ENCODE data around the gene VPS35L.

The VPS35L gene

DNA sequence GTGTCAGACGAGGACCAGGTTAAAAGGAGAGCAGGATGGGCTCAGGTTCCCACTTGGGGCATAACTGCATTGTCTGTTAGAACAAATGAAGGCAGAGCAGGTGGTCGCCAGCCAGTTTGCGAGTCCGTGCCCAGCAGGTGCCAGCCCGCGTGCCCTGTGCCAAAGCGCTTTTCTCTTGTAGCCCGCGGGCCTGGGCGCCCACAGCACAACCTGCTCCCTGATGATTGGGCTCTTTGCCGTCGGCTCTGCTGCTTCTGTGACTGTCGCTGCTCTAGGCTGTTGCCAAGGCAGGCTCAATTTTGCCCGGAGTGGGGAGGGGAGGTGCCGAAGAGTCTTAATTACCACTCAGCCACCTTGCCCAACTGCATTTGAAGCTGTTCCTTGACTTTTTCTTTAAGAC, 141.5 kb downstream of the VPS35L start:
- DNase-seq: peak; percentile 69

DNA sequence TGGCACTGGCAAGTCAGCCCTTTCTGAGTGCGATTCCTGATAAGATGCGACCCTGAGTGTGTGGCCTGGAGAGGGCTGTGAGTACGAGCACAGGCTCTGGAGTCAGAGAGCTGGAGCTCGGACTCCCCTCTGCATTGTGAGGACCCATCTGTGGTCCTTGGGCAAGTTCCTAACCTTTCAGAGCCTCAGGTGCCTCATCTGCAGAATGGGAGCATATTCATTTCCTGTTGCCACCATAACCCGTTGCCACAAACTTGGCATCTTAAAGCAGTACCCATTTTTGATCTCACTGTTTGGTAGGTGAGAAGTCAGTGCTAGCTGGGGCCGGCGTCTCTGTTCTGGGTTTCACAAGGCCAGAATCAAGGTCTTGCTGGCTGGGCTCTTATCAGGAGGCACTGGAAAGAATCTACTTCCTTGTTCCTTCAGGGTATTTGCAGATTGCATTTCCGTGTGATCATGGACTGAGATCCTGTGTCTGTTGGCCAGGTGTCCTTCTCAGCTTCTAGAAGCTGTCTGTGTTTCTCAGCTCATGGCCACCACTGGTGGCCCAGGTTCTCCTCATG, 142.3 kb downstream of the VPS35L start:
- DNase-seq: peak; percentile 22

DNA sequence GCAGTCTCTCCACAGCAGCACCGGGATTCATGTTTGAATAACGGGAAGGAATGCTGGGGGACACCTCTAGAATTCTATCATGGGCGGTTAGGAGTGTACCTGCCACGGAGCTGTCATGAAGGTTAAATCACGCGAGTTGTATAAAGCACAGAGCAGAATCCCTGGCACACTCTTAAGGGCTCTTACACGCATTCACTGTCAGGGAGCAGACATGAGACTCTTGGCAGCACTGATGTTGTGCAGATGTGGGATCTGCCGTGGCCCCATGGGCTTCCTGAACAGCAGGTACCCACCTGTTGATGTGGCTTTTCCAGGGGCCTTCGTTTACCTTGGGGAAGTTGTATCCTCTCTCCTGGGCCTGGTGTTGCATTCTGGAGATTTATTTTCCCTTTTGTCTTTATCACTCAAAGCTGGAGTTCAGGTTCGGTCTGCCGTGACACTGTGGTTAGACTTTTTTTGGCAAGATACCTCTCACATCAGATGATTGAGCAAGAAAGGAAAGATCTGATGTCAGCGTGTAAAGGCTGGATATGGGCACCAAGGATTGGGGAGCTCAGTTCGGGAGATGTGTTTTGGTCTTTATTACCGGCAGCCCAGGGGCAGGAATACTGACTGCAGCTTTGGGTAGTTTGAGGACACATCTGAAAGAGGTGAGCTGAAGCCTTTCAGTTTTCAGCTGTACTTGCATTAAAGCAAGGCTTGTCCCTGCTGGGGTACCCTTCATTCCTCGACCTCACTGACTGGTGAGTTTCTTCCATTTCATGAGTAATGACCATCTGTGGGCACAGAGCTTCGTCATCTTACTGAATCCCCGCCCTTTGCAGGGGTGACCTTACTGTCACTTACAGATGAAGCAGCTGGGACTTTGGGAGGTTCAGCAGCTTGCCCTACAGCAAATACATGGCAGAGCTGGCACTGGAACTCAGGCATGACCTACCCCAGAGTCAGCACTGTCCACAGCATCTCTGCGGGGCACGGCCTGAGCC, 143.3 kb downstream of the VPS35L start:
- no peak for DNase-seq

DNA sequence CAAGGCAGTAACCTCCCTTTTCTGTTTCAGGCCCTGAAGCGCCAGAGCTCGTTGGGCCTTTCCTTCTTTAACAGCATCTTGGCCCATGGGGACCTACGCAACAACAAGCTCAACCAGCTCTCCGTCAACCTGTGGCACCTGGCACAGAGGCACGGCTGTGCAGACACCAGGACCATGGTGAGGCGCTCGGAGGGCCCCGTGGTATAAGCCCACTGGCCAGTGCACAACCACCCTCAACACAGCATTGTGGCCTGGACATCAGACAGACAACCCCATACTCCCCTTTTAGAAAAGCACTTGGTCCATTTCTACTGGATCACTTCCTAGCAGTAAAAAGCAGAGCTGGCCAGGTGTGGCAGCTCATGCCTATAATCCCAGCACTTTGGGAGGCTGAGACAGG, 144.0 kb downstream of the VPS35L start:
- no peak for DNase-seq

DNA sequence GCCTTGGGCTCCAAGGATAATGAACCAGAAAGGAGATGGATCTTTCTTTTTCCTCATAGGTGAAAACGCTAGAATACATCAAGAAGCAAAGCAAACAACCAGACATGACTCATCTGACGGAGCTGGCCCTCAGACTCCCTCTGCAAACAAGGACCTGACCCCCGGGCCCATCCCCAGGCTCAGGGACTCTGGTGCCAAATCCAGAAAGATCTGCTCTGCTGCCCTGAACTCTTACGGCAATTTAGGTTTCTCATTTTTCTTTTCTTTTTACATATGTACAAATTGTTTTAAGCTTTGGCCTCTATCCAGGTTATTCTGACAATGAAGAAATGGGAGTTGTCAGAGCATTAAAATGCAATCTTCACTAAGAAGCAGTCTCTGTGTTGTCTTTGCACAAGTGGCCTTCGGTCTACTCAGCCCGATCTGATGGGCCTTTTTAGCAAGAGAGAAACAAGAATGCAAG, 144.8 kb downstream of the VPS35L start:
- peak; percentile 78 for DNase-seq

DNA sequence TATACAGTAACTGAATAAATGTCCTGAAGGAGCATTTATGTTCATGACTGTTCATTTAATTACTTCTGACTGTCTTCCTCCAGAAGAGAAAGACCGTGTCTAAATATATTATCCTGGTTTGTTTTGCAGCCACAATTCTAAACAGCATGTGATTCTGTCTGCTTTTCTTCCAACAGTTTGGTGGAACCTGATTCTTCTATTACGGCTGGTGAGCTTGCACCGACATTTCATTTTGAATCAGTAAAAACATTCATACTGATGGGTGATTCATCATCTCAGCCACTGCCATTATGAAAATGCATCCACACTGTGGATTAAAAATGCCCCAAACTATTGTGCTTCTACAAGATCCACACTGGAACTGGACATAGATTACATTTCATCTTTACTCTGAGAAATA, 145.6 kb downstream of the VPS35L start:
- no peak for DNase-seq

DNA sequence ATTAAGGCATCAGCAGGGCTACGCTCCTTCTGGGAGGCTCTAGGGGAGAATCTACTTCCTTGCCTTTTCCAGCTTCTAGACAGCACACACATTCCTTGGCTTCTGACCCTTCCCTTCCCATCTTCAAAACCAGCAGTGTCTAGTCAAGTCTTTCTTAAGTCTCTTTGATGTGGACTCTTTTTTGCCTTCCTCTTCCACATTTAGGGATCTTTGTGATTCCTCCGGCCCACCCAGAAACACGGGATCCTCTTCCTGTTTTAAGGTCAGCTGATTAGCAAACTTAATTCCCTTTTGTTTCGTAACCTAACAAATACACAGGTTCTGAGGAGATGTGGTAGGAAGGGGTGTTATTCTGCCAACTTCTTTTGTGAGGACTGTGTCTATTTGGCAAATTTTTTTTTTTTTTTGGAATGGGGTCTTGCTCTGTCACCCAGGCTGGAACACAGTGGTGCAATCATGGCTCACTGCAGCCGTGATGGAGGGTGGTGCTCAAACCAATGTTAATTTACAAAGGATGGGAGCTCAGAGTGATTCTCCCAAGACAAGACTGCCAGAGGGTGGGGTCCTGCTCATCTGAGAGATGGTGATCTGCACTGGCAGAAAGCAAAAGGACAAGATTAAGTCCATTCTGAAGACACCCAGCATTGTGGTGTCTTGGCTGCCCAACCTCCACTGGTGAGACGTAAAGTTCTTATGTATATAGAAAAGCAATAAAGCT, 147.8 kb downstream of the VPS35L start:
- DNase-seq: no peak

DNA sequence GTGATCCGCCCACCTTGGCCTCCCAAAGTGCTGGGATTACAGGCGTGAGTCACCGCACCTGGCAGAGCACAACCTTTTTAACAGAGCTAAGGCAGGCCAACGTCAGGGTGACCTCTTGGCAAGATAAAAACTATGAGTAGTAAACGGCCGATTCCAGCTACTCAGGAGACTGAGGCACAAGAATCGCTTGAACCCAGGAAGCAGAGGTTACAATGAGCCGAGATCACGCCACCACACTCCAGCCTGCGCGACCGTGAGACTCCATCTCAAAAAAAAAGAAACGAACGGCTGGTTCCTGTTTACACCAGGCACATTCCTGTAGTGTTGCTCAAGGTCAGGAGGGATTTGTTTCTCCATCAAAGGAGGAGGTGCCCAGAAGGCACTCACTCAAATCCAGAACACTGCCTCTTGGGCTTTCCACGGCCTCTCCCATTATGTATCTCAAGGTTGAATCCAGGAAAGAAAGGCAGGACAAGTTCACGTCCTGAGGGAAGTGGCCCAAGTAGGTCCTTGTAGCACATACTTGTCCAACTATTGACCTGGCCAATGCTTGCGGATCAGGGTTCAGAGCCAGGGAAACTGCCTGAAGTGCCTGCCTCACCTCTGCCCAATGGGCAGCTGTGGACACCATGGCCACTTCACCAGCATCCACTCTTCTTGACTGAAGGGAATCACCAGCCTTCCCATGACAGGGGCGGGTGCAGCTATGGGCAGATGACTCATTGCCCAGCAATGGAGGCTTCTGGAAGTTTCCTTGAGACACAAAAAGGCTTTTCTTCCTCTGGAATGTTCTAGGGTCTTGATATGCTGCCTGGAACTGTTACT, 149.0 kb downstream of the VPS35L start:
- no peak for DNase-seq

DNA sequence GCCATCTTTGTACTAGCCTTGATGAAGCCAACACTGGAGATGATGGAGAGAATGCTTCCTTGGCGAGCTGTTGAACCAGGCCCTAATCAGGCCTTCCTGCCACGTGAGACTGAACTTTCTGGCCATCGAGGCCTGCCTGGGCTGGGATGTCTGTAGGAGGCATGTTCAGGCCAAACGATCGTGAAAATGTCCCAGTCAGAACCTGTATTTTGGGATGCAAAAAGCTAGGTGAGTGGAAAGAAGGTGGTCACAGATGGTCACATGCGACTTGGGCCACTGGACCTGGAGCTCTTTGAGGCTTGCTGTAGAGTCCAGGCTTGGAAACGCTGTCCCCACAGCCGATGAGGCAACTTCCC, 149.6 kb downstream of the VPS35L start:
- no peak for DNase-seq

DNA sequence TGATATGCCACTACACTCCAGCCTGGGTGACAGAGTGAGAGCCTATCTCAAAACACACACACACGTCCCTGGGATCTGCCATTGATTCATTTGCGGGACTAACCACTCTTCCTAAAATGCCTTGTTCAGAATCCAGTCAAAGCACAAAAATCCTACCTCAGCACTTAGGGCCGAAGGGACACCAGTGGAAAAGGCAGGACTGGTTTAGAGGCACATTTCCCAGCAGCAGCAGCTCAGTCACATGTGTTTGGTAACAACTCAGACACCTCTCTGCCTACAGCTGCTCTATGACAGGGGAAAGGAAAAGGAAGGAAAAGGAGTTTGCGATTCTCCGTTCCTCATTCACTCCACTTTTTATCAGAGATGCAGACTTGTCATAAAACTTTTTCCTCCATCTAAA, 150.3 kb downstream of the VPS35L start:
- no peak for DNase-seq

DNA sequence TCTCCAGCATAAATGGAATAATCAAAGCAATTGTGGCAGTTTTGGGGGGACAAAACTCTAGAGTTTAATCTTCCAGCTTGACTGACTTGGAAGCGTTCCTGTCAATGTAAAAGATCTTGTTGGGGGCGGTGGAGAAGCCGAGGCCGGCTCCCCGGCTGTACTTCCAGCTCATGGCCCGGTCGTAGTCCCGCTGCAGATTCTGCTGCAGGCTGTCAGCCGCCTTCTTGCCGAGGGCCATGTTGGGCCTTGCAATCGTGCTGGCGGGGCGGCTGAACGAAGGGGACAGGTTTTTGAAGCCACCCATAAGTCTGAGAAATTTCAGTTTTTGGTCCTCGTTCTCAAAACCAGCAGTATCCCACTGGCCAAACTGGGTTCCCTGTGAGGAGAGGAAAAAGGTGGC, 151.3 kb downstream of the VPS35L start:
- no peak for DNase-seq

DNA sequence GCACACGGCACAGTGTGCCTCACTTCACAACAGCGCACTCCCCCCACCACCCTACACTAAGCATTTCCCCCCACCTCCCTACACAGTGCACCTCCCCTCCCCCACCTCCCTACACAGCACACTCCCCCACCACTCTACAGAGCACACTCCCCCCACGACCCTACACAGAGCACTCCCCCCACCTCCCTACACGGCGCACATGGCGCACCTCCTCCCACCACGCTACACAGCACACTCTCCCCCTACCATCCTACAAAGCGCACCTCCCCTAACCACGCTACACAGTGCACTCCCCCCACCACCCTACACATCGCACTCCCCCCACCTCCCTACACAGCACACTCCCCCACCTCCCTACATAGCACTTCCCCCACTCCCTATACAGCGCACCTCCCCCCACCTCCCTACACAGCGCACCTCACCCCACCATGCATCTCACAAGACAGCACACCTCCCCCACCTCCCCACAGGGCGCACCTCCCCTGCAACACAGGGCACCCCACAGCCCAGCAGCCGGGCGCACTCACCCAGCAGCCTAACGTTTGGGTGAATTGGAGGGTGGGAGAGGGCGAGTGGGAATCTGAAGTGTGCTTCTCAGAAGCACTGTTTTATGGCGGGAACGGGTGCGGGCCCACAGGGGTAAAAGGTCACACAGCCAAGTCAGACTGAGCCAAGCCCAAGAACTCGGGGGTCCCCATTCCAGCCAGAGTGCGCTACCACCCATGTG, 152.2 kb downstream of the VPS35L start:
- DNase-seq: no peak

DNA sequence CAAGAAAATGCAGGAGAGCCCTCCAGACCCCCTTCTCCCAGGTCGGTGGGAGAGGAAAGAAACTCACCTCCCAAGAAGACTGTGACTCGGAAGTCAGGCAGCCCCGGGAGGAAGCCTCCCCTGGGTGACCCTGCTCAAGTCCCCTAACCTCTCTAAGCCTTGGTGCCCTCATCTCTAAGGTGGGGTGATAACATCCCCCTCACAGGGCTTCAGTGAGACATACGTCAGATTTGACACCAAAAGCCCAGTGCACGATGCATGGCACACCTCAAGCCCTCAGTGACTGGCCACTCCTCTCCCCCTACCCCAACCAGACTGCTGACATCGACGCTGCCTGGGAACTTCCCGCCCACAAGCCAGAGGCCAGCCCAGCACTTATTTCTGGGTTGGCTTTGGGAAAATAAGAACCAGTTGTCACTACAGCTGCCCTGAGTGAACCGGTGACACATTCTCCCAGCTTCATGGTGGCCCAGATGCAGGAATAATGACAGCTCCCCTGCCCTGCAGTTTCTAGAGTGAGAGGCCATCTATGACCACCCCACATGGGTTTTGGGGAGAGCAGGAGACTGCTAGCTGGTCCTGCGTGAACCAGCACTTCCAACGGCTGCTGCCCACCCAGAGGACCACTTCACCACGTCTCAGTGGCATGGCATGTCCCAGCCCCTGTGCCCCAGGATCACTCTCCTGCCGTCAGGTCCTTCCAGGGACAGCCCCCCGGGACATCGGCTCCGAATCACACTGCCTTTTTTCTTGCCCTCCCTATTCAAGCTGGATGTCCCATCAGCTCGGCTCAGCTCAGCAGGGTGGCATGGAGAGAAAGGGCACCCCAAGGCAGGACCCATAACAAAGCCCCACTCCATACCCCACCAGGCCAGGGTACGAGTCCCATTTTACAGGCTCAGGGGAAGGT, 153.0 kb downstream of the VPS35L start:
- no peak for DNase-seq

DNA sequence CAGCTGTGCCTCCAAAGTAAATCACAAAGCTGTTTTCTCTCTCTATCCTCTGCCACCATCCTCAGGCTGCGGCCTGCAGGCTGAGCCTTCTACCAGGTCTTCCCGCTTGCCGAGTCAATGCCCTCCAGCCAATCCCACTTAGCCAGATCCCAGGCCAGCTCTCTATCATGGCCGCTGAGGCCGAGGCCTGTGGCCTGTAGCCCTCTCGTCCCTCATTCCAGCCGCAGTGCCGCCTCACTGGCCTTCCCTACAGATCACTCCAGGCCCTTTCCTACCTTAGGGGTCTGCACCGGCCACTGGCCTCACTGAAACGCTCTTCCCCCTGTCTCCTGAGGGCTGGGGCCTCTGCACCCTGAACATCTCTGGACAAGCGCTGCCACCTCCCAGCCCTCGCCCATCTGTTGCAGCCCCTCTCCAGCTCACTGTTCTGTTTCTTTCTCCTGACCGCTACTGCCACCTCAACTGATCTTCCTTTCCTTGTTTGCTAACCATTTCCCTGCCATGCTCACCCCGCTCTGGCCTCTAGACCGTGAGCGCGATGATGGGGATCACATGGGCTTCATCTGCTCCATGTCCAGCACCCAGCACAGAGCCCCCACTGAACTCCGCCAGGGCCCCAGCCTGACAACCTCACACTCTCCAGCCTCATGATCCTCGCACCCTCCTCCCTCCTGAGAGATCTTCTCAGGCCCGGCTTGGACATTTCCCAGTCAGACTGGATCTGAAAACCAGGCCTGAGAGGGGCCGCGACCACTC, 154.1 kb downstream of the VPS35L start:
- DNase-seq: no peak

DNA sequence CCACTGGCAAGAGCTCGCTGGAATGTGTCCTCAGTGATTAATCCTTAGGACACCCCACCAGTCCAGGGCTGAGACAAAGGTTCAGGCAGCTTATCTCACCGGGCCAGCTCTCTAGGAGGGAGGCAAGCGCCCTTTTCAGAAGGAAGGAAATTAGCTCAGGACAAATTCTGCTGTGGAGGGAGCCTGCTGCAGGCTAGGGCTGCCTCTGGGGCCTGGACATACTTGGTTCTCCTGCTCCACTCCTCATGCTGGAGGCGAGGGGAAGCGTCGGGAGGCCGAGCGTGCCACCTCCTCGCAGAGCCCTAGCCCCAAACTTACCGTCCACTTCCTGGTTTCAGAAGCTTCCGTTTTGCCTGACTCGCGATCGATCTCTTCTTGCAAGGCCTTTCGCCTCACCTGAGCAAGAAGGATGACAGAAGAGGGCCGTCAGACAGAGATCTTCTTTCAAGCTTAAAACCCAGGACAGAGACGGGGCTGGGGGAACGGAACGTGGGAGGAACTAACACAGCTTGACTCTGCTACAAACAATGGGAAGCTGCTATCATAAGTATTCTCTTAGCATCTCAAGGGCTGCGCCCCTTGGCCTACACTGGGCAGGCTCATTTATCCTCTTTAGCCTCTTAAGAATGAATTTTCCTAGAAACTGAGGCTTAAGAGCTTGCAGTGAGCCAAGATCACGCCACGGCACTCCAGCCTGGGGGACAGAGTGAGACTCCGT, 154.8 kb downstream of the VPS35L start:
- DNase-seq: no peak

DNA sequence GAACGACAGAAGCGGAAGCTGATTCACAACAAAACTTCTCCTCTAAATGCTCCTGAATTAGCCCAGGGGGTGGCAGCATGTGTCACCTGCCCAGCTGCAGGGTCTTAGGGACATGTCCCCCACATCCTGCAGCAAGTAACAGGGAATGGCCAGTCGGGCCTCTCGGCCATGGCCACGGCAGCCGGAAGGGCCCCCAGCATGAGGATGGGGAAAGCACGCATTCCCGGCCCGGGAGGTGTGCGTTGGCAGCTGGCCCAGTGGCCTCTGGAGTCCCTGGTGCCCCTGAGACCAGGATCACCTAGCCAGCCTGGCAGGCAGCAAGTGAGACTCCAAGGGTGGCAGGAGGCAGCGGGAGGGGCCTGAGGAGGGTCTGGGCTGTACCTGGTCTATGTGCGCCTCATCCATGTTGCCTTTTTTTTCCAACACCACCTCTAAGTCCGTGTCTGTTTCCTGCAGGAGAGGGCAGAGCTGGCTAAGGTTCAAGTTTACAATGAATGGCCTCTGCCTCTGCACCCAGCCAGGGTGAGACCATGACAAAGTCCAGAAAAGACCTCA, 155.6 kb downstream of the VPS35L start:
- no peak for DNase-seq

DNA sequence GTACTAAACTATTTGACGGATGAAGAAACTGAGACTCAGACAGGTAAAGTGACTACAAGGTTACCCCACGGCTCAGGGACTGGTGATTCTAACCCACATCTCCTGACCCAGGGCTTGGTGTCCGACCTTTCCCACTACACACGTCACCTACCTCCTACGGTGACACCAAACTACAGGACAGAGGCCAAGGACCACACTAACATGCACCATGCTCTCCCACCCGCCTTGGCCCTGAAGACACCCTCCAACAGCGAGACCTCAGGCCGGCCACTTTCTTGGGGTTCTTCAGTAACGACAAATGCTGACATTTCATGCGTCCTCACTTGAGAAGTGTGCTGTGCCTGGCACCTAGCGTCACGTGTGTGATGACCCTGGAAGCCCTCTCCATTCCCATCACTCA, 156.1 kb downstream of the VPS35L start:
- DNase-seq: no peak

DNA sequence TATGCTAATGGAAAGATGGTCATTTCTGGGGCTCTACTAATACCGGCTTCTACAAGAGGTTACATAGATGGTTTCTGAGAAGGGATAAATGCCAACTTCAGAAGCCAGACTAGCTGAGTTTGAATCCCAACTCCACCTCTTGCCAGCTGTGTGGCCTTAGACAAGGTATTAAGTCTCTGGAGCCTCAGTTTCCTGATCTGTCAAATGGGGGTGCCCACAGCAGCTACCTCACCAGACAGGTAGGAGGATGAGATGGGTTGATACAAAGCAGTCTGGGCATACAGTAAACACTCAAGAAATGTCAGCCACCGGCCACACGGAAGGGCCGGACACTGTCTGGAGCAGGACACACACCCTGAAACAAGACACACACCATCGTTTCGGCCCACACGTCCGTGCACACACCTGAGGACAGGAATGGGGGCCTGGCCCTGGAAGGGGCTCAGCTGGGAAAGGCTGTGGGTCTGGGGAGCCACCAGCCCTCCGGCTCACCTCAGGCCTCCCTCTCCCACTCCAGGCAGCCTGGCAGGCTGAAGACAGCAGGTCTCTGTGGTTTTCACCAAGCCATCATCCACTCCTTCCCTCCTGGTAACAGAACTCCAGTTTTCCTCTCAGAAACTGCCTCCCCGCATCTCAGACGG, 157.0 kb downstream of the VPS35L start:
- DNase-seq: no peak

DNA sequence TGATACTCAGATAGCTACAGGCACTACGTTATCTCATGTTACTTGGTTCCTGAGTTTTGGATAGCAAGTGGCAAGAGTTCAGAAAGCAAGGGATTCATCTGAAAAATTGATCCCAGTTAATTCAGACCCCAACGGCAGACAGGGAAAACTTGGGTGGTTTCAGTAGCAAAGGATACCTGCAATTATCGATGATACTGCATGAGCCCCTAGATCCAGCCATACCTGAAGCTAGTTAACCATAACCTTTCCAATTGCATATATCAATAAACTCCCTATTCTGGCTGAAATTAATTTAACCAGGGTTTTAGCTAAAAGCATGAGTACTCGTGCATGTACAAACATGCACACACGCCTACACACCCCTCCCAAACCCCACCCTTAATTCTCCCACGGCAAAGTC, 158.2 kb downstream of the VPS35L start:
- no peak for DNase-seq

Data from NCI-H2029 (cell line).